ENCODE measurements around the gene MAGI1.

MAGI1 gene

DNA sequence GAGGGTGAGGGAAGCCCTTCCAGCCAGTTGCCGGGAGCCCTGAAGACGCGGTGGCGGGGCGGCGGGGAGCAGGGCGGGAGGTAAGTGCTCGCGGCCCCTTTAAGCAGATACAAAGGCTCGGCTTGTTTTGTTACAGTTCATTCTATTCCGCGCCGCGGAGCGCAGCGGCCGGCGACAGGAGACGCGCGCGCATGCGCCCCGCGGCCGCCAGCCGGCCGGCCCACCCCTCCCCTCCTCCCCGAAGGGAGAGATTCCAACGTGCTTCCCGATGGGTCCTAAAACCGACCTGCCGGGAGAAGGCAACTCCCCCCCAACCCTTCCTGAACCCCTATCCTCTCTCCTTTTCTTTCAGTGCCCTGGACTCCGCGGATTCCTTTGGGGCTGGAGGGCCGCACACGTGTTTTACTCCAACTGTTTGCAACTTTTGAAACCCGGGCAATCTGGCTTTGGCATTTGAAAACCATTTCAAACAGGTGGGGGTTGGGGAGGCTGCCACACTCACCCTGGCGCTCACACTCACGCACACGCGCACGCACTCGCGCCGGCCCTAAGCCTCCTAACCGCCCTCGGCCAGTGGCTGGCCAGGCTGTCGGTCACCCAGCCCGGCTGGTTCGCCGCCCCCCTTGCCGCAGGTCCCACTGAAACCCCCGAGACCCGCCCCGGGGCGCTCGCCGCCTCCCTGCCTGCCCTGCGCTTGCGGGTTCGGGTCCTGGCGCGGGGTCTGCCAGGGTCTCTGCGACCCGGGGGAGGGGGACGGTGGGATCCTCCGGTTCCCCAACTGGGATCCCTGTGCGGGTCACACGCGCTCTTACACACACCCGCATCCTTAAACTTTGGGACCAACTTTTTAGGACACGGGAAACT, at the start of gene MAGI1:
Gene MAGI1, minus strand, starts transcription at position 193 of the 864 bp plus-strand sequence. CDS start 610 bp downstream, outside the sequence.
- TF ChIP-seq ZFX (IDR thresholded peaks at IDR 0.05), result no peak
- TF ChIP-seq, protein P1, sequence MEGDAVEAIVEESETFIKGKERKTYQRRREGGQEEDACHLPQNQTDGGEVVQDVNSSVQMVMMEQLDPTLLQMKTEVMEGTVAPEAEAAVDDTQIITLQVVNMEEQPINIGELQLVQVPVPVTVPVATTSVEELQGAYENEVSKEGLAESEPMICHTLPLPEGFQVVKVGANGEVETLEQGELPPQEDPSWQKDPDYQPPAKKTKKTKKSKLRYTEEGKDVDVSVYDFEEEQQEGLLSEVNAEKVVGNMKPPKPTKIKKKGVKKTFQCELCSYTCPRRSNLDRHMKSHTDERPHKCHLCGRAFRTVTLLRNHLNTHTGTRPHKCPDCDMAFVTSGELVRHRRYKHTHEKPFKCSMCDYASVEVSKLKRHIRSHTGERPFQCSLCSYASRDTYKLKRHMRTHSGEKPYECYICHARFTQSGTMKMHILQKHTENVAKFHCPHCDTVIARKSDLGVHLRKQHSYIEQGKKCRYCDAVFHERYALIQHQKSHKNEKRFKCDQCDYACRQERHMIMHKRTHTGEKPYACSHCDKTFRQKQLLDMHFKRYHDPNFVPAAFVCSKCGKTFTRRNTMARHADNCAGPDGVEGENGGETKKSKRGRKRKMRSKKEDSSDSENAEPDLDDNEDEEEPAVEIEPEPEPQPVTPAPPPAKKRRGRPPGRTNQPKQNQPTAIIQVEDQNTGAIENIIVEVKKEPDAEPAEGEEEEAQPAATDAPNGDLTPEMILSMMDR (conservative IDR thresholded peaks at IDR 0.05), result no peak
- H3K27ac ChIP-seq, result peak within 1 kb of the TSS; percentile 91

DNA sequence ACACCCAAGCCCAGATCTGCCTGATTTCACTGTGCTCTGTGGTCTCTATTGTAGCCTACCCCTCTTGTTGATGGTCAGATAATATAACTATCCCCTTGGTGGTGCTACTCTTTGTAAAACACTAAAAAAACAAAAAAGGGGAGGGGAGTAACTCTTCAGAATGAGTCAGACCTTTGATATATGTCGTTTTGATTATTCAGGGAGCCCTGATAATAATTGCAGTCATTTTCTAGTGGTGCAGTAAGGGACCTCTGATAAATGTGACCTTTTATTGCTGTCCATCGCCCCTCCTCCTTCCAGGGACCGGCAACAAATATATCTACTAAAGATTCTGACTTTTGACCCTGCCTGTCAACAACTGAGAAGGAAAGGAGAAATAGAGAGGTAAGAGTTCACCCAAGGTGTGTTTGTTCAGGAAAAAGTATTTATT, 45.1 kb upstream of the MAGI1 start:
- no peak for TF ChIP-seq ZFX (IDR thresholded peaks at IDR 0.05)
- TF ChIP-seq, protein P1 (conservative IDR thresholded peaks at IDR 0.05), result no peak
- H3K27ac ChIP-seq, result no peak overlapping the region

DNA sequence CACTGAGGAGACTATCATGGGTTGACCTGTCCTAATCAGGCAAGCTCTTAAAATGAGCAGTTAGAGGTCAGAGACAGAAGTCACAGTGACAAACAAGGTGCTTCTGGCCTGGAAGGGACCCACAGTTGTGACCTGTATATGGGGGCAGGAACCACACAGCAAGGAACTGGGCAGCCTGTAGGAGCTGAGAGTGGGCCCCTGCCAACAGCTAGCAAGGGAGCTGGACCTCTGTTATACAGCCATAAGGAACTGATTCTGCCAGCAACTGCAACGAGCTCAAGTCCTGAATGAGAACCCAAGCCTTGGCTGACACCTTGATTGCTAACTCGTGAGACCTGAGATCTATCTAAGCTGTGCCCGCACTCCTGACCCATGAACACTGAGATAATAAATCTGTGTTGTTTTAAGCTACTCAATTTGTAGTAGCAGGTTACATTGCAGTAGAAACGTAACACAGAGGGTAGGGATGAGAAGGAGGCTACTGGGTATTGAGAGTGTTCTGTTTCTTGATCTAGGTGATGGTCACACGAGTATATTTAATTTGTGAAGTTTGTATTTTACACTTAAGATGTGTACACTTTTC, 44.5 kb upstream of the MAGI1 start:
- H3K27ac ChIP-seq, result no peak overlapping the region
- no peak for TF ChIP-seq ZFX (IDR thresholded peaks at IDR 0.05)
- TF ChIP-seq, protein P1 (conservative IDR thresholded peaks at IDR 0.05), result no peak

DNA sequence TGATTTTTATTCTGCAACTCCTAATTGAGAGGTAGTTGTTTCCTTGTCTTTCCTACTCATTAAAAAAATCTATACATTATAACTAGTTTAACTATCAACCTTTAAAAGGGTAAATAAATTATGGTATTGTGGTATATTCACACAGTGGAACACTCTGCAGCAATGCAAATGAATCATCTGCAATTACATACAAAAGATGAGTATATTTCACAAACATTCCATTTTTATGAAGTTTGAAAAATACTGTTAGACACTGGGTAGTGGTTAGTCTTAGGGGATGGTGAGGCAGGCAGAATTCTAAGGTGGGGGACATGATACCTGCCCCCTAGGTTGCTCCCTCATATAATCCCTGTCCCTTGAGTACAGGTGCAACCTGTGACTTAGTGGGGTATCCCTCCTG, 44.0 kb upstream of the MAGI1 start:
- TF ChIP-seq, protein P1 (conservative IDR thresholded peaks at IDR 0.05), result no peak
- no peak for TF ChIP-seq ZFX (IDR thresholded peaks at IDR 0.05)
- no peak overlapping the region for H3K27ac ChIP-seq

DNA sequence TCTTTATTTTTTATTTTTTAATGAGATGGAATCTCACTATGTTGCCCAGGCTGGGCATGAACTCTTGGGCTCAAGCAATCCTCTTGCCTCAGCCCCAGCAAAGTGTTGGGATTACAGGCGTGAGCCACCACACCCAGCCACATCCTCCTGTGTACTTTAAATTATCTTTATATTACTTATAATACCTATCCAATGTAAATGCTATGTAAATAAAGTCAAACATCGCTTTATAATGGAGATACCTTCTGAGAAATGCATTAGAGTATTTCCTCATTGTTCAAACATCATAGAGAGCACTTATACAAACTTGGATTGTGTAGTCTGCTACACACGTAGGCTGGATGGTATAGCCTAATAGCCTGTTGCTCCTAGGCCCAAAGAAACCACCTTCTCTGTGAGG, 41.4 kb upstream of the MAGI1 start:
- no peak overlapping the region for H3K27ac ChIP-seq
- TF ChIP-seq ZFX (IDR thresholded peaks at IDR 0.05), result no peak
- TF ChIP-seq, protein P1 (conservative IDR thresholded peaks at IDR 0.05), result no peak

DNA sequence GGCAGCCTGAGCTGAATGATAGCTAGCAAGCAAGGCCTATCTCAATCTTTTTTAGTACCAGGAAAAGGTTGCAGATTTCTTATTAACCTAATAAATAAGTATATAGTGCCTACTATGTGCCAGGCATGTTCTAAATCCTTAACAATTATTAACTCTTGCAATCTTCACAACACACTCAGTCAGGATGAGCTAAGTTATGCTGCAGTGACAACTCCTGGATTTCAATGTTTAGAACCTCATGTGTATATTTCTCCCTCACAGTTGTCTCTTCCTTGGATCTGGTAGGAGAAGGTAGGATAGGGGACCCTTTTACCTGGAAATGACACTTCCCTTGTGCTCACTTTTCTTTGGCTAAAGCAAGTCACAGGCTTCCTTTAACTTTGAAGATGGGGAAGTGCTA, 39.3 kb upstream of the MAGI1 start:
- H3K27ac ChIP-seq, result no peak overlapping the region
- TF ChIP-seq, protein P1 (conservative IDR thresholded peaks at IDR 0.05), result no peak
- no peak for TF ChIP-seq ZFX (IDR thresholded peaks at IDR 0.05)

DNA sequence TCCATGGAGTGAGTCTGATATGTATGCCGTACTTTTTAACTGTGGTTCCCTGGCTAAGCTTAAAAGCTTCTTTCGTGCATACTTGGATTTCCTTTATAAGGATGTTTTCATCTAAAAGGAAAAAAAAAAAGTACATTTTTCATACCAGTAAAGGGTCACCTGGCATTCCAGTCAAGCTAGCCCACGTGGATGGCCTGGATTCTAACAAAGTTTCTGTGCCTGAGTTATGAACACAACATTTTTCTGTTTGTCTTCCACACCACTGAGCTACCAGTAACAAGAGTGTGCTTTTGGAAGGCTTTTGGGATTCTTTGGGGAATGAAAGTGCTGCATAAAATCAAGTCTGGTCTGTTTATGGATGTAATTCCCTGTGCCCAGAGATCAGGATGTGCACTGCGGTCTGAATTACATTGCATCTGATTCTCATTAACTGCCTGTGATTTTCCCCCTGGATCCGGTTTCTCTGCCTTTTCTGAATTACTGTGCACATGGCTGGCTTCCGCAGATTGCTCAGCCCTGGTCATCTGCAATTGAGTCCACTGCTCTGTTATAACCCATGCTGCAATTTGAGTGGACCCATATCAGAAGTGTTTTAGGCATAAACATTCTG, 38.2 kb upstream of the MAGI1 start:
- H3K27ac ChIP-seq, result no peak overlapping the region

More for the DNA sequence above, 38.2 kb upstream of the MAGI1 start:
- TF ChIP-seq, protein P1 (conservative IDR thresholded peaks at IDR 0.05), result no peak
- TF ChIP-seq ZFX (IDR thresholded peaks at IDR 0.05), result no peak

All from C4-2B (cell line).